Measurements from ENCODE around the gene RPS6KC1.

RPS6KC1 gene

DNA sequence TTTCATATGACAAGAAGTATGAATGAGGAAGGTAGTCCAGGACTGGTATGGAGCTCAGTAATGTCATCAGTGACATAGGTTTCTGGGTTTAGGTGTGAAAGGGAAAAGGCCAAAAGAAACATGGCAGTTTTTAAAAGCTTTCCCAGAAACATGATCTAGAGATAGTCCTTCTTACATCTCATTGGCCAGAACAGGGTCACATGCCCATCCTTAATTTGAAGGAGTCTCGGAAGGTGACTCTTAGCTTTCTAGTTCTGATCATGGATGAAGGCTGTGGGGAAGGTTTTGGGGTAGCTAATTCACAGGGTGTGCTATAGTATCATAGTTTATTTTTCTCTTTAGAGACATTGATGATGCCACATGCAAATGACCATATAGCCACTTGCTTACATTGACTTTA, 55.3 kb downstream of the RPS6KC1 start:
- H2BK5ac ChIP-seq (ENCODE audit: low read depth, low read length, poor library complexity, severe bottlenecking), result no peak overlapping the region

DNA sequence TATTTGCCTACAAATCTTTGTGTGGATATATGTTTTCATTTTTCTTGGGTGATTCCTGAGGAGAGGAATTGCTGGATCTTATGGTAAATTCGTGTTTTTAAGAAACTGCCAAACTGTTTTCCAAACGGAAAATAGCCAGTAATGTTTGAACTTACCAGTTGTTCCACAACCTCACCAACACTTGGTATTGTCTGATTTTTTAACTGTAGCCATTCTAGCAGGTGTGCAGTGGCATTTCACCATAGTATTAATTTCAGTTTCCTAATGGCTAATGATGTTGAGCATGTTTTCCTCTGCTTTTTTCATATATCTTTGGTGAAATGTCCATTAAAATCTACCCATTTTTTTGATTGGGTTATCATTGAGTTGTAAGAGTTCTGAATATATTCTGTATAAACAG, 56.6 kb downstream of the RPS6KC1 start:
- no peak overlapping the region for H4K91ac ChIP-seq (ENCODE audit: low read length)

More for the DNA sequence above, 55.3 kb downstream of the RPS6KC1 start:
- no peak overlapping the region for H3K4me2 ChIP-seq (ENCODE audit: low read length, poor library complexity, severe bottlenecking)
- DNase-seq, result no peak
- no peak overlapping the region for H2BK15ac ChIP-seq (ENCODE audit: low read depth, poor library complexity, severe bottlenecking)
- no peak overlapping the region for H2BK12ac ChIP-seq (ENCODE audit: low read length in 2 of 2)
- H3K27ac ChIP-seq (ENCODE audit: low read length, poor library complexity, severe bottlenecking), result no peak overlapping the region
- H4K8ac ChIP-seq (ENCODE audit: low read length), result no peak overlapping the region
- H3K9me3 ChIP-seq (ENCODE audit: control insufficient read depth, low read length), result no peaks in the 10 kb centered on the region
- no peak overlapping the region for H4K91ac ChIP-seq (ENCODE audit: low read length)
- no peaks in the 10 kb centered on the region for H3K4me1 ChIP-seq (ENCODE audit: control insufficient read depth, insufficient read depth, low read depth, low read length)
- H2BK120ac ChIP-seq (ENCODE audit: low read depth, low read length), result no peak overlapping the region
- no peak overlapping the region for H3K4me3 ChIP-seq (ENCODE audit: insufficient read depth in 1 of 2, low read depth in 1 of 2, low read length in 2 of 2)
- H3K23ac ChIP-seq (ENCODE audit: low read length in 2 of 2), result no peak overlapping the region
- H3K18ac ChIP-seq (ENCODE audit: low read depth in 1 of 2, low read length in 2 of 2), result no peak overlapping the region
- WGBS, result 100% methylated on average over 1 of the region's 1 CpG
- H3K27me3 ChIP-seq (ENCODE audit: control insufficient read depth in 1 of 2, insufficient read depth in 1 of 2, low read length in 2 of 2), result no peaks in the 10 kb centered on the region
- no peak overlapping the region for H2AK5ac ChIP-seq (ENCODE audit: low read length, severe bottlenecking)
- peaks cover 0 to 23% of the 10 kb centered on the region in 2 experiments for H3K36me3 ChIP-seq (ENCODE audit: control insufficient read depth in 1 of 2, insufficient read depth in 2 of 2, low read depth in 1 of 2, low read length in 2 of 2)
- H3K14ac ChIP-seq (ENCODE audit: low read length in 2 of 2), result no peak overlapping the region
- no peak overlapping the region for H2AFZ ChIP-seq (ENCODE audit: low read depth, low read length)
- H3K9ac ChIP-seq (ENCODE audit: low read length), result no peak overlapping the region
- H3K4ac ChIP-seq (ENCODE audit: low read depth in 1 of 2, low read length in 2 of 2), result no peak overlapping the region
- H3K79me1 ChIP-seq (replicated peaks; ENCODE audit: low read length, poor library complexity, severe bottlenecking), result peaks cover 9% of the 10 kb centered on the region

GRCh38 chr1:213110349-213111300, 59.6 kb downstream of the RPS6KC1 start:
- Histone ChIP-seq H2BK120ac (ENCODE audit: low read depth, low read length) (no peak overlapping the region), H4K8ac (ENCODE audit: low read length) (no peak overlapping the region)
- WGBS, result 95% methylated on average over 4 of the region's 4 CpGs

More for the DNA sequence above, 56.6 kb downstream of the RPS6KC1 start:
- Histone ChIP-seq H4K8ac (ENCODE audit: low read length) (no peak overlapping the region), H3K23ac (ENCODE audit: low read length in 2 of 2) (no peak overlapping the region), H3K4me3 (ENCODE audit: insufficient read depth in 1 of 2, low read depth in 1 of 2, low read length in 2 of 2) (no peak overlapping the region), H2BK15ac (ENCODE audit: low read depth, poor library complexity, severe bottlenecking) (no peak overlapping the region), H3K9me3 (ENCODE audit: control insufficient read depth, low read length) (no peaks in the 10 kb centered on the region), H3K4me1 (ENCODE audit: control insufficient read depth, insufficient read depth, low read depth, low read length) (no peaks in the 10 kb centered on the region), H3K14ac (ENCODE audit: low read length in 2 of 2) (no peak overlapping the region), H2BK5ac (ENCODE audit: low read depth, low read length, poor library complexity, severe bottlenecking) (no peak overlapping the region), H3K36me3 (ENCODE audit: control insufficient read depth in 1 of 2, insufficient read depth in 2 of 2, low read depth in 1 of 2, low read length in 2 of 2) (peaks cover 0 to 19% of the 10 kb centered on the region in 2 experiments), H3K4me2 (ENCODE audit: low read length, poor library complexity, severe bottlenecking) (no peak overlapping the region), H3K79me1 (replicated peaks; ENCODE audit: low read length, poor library complexity, severe bottlenecking) (peaks cover 9% of the 10 kb centered on the region), H3K27ac (ENCODE audit: low read length, poor library complexity, severe bottlenecking) (no peak overlapping the region), H3K18ac (ENCODE audit: low read depth in 1 of 2, low read length in 2 of 2) (no peak overlapping the region), H3K9ac (ENCODE audit: low read length) (no peak overlapping the region), H3K27me3 (ENCODE audit: control insufficient read depth in 1 of 2, insufficient read depth in 1 of 2, low read length in 2 of 2) (no peaks in the 10 kb centered on the region), H2AK5ac (ENCODE audit: low read length, severe bottlenecking) (no peak overlapping the region), H2AFZ (ENCODE audit: low read depth, low read length) (no peak overlapping the region), H2BK120ac (ENCODE audit: low read depth, low read length) (no peak overlapping the region), H3K4ac (ENCODE audit: low read depth in 1 of 2, low read length in 2 of 2) (no peak overlapping the region), H2BK12ac (ENCODE audit: low read length in 2 of 2) (no peak overlapping the region)
- 100% methylated on average over 1 of the region's 2 CpGs for WGBS
- no peak for DNase-seq

GRCh38 chr1:213111502-213111901, 60.5 kb downstream of the RPS6KC1 start:
- Histone ChIP-seq H3K9ac (ENCODE audit: low read length) (no peak overlapping the region), H3K79me1 (replicated peaks; ENCODE audit: low read length, poor library complexity, severe bottlenecking) (peaks cover 7% of the 10 kb centered on the region), H3K14ac (ENCODE audit: low read length in 2 of 2) (no peak overlapping the region), H4K91ac (ENCODE audit: low read length) (no peak overlapping the region), H2BK120ac (ENCODE audit: low read depth, low read length) (no peak overlapping the region), H3K4me3 (ENCODE audit: insufficient read depth in 1 of 2, low read depth in 1 of 2, low read length in 2 of 2) (no peak overlapping the region), H3K36me3 (ENCODE audit: control insufficient read depth in 1 of 2, insufficient read depth in 2 of 2, low read depth in 1 of 2, low read length in 2 of 2) (peaks cover 0 to 13% of the 10 kb centered on the region in 2 experiments), H3K27me3 (ENCODE audit: control insufficient read depth in 1 of 2, insufficient read depth in 1 of 2, low read length in 2 of 2) (no peaks in the 10 kb centered on the region), H3K18ac (ENCODE audit: low read depth in 1 of 2, low read length in 2 of 2) (no peak overlapping the region), H2AK5ac (ENCODE audit: low read length, severe bottlenecking) (no peak overlapping the region), H3K4me2 (ENCODE audit: low read length, poor library complexity, severe bottlenecking) (no peak overlapping the region), H2BK15ac (ENCODE audit: low read depth, poor library complexity, severe bottlenecking) (no peak overlapping the region), H2AFZ (ENCODE audit: low read depth, low read length) (no peak overlapping the region), H2BK12ac (ENCODE audit: low read length in 2 of 2) (no peak overlapping the region), H3K4ac (ENCODE audit: low read depth in 1 of 2, low read length in 2 of 2) (no peak overlapping the region), H2BK5ac (ENCODE audit: low read depth, low read length, poor library complexity, severe bottlenecking) (no peak overlapping the region), H3K23ac (ENCODE audit: low read length in 2 of 2) (no peak overlapping the region), H4K8ac (ENCODE audit: low read length) (no peak overlapping the region), H3K9me3 (ENCODE audit: control insufficient read depth, low read length) (no peaks in the 10 kb centered on the region), H3K27ac (ENCODE audit: low read length, poor library complexity, severe bottlenecking) (no peak overlapping the region), H3K4me1 (ENCODE audit: control insufficient read depth, insufficient read depth, low read depth, low read length) (no peaks in the 10 kb centered on the region)
- WGBS, result no CpG with 5 or more reads among the region's 2 CpGs
- no peak for DNase-seq

More at GRCh38 chr1:213110349-213111300, 59.6 kb downstream of the RPS6KC1 start:
- Histone ChIP-seq H2BK15ac (ENCODE audit: low read depth, poor library complexity, severe bottlenecking) (no peak overlapping the region), H3K18ac (ENCODE audit: low read depth in 1 of 2, low read length in 2 of 2) (no peak overlapping the region), H3K4me2 (ENCODE audit: low read length, poor library complexity, severe bottlenecking) (no peak overlapping the region), H2AK5ac (ENCODE audit: low read length, severe bottlenecking) (no peak overlapping the region), H3K4me3 (ENCODE audit: insufficient read depth in 1 of 2, low read depth in 1 of 2, low read length in 2 of 2) (no peak overlapping the region), H3K4me1 (ENCODE audit: control insufficient read depth, insufficient read depth, low read depth, low read length) (no peaks in the 10 kb centered on the region), H2BK12ac (ENCODE audit: low read length in 2 of 2) (no peak overlapping the region), H2AFZ (ENCODE audit: low read depth, low read length) (no peak overlapping the region), H3K9me3 (ENCODE audit: control insufficient read depth, low read length) (no peaks in the 10 kb centered on the region), H2BK5ac (ENCODE audit: low read depth, low read length, poor library complexity, severe bottlenecking) (no peak overlapping the region), H3K27me3 (ENCODE audit: control insufficient read depth in 1 of 2, insufficient read depth in 1 of 2, low read length in 2 of 2) (no peaks in the 10 kb centered on the region), H3K23ac (ENCODE audit: low read length in 2 of 2) (no peak overlapping the region), H3K36me3 (ENCODE audit: control insufficient read depth in 1 of 2, insufficient read depth in 2 of 2, low read depth in 1 of 2, low read length in 2 of 2) (peaks cover 0 to 19% of the 10 kb centered on the region in 2 experiments), H3K9ac (ENCODE audit: low read length) (no peak overlapping the region), H4K91ac (ENCODE audit: low read length) (no peak overlapping the region), H3K27ac (ENCODE audit: low read length, poor library complexity, severe bottlenecking) (no peak overlapping the region), H3K14ac (ENCODE audit: low read length in 2 of 2) (no peak overlapping the region), H3K79me1 (replicated peaks; ENCODE audit: low read length, poor library complexity, severe bottlenecking) (peaks cover 7% of the 10 kb centered on the region), H3K4ac (ENCODE audit: low read depth in 1 of 2, low read length in 2 of 2) (no peak overlapping the region)
- no peak for DNase-seq
